ENCODE measurements around the gene CEP72.

DNA sequence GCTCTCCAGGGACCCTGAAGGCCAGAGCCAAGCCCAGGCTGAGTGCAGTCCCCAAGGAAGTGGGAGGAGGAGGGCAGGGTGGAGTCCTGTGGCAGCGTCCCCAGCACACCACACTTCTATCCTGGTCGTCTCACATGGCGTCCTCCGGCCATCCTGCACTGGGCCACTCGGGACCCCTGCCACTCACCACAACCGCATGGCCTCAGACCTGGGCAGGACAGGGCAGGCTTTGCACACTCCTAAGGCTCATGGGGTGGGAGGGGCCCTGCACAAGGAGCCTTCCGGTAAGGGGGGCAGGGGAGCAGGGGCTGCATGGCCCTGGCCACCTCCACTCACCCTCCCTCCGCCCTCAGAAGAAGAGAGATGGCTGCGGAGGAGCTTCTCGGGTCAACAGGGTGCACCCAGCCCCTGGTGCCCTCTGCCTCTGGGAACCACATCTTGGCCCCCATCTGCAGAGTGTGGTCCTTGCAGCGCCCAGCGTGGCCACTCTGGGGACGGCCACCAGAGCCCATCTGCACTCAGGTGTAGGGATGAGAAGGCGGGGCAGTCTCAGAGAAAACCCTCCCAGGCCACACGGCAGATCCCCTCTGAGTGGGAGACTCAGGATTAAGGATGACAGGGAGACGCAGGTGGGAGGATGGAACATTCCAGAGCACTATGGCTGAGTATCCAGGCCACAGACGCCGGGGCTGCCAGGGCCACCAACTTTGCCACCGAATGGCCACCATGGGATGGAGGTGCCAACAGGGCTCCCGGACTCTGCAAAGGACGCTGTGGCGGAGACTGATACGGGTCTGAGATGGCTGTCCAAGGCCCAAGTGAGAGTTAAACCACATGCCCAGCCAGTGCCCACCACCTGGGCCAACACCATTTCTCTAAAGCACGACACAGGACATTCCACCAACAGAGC lies 73.4 kb downstream of the CEP72 start:
- TF ChIP-seq ELF1 (IDR thresholded peaks at IDR 0.05) (no peak), RFX5 (IDR thresholded peaks at IDR 0.05; ENCODE audit: low read length) (no peak), POLR2AphosphoS5 (IDR thresholded peaks at IDR 0.05; ENCODE audit: low read depth, low read length) (no peak), RCOR1 (IDR thresholded peaks at IDR 0.05; ENCODE audit: low read length) (no peak), SMC3 (IDR thresholded peaks at IDR 0.05; ENCODE audit: low read depth, low read length) (no peak), SIN3A (IDR thresholded peaks at IDR 0.05; ENCODE audit: borderline replicate concordance, low read depth, low read length) (no peak), YY1 (IDR thresholded peaks at IDR 0.05; ENCODE audit: low read depth) (no peak), EZH2phosphoT487 (IDR thresholded peaks at IDR 0.05; ENCODE audit: borderline replicate concordance, low read depth) (no peak), TAF1 (IDR thresholded peaks at IDR 0.05; ENCODE audit: borderline replicate concordance, low read depth, low read length) (no peak)
- TF ChIP-seq, protein P1, sequence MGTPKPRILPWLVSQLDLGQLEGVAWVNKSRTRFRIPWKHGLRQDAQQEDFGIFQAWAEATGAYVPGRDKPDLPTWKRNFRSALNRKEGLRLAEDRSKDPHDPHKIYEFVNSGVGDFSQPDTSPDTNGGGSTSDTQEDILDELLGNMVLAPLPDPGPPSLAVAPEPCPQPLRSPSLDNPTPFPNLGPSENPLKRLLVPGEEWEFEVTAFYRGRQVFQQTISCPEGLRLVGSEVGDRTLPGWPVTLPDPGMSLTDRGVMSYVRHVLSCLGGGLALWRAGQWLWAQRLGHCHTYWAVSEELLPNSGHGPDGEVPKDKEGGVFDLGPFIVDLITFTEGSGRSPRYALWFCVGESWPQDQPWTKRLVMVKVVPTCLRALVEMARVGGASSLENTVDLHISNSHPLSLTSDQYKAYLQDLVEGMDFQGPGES (IDR thresholded peaks at IDR 0.05; ENCODE audit: low read depth, low read length) = no peak
- TF ChIP-seq, protein P2, sequence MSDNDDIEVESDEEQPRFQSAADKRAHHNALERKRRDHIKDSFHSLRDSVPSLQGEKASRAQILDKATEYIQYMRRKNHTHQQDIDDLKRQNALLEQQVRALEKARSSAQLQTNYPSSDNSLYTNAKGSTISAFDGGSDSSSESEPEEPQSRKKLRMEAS (IDR thresholded peaks at IDR 0.05; ENCODE audit: low read depth) = no peak
- TF ChIP-seq, protein P3, sequence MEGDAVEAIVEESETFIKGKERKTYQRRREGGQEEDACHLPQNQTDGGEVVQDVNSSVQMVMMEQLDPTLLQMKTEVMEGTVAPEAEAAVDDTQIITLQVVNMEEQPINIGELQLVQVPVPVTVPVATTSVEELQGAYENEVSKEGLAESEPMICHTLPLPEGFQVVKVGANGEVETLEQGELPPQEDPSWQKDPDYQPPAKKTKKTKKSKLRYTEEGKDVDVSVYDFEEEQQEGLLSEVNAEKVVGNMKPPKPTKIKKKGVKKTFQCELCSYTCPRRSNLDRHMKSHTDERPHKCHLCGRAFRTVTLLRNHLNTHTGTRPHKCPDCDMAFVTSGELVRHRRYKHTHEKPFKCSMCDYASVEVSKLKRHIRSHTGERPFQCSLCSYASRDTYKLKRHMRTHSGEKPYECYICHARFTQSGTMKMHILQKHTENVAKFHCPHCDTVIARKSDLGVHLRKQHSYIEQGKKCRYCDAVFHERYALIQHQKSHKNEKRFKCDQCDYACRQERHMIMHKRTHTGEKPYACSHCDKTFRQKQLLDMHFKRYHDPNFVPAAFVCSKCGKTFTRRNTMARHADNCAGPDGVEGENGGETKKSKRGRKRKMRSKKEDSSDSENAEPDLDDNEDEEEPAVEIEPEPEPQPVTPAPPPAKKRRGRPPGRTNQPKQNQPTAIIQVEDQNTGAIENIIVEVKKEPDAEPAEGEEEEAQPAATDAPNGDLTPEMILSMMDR (IDR thresholded peaks at IDR 0.05) = no peak
- TF ChIP-seq, protein P4, sequence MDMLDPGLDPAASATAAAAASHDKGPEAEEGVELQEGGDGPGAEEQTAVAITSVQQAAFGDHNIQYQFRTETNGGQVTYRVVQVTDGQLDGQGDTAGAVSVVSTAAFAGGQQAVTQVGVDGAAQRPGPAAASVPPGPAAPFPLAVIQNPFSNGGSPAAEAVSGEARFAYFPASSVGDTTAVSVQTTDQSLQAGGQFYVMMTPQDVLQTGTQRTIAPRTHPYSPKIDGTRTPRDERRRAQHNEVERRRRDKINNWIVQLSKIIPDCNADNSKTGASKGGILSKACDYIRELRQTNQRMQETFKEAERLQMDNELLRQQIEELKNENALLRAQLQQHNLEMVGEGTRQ (IDR thresholded peaks at IDR 0.05; ENCODE audit: borderline replicate concordance, low read depth, low read length) = no peak

All from SK-N-SH (cell line).